NCI-H1092 treated with DMSO at 0.1 percent for 48 hours (cell line): ENCODE data around the gene SMIM24.

Experiments
- DNase-seq: peaks from one replicate; lab custom pipeline; 2025; lab: John Stamatoyannopoulos, UW

SMIM24 gene

DNA sequence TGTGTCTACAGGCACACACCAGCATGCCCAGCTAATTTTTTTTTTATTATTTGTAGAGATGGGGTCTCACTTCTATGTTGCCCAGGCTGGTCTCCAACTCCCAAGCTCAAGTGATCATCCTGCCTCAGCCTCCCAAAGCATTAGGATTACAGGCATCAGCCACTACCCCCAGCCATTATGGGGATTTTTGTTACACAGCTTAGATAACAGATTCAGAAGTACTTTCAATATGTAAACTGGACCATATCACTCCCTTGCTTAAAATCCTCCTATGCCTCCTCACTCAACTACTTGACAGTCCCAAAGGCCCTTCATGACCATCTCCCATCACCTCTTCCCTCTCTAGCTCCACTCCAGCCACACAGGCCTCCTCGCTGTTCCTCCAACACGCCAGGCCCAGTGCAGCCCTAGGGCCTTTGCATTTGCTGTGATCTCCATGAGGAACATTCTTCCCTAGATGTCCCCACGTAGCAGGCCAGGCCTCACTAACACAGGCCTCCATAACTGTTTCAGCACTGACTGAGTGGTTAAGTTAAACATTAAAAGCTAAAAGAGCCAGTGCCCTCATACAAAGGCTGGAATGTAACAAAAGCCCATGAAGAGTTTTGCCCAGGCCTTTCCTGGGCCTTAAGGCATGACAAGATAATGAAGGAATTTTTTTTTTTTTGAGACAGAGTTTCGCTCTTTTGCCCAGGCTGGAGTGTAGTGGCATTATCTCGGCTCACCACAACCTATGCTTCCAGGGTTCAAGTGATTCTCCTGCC is 17.6 kb upstream of the SMIM24 start:
- no peak for DNase-seq

- no peak for DNase-seq
Measured at GRCh38 chr19:3496392-3497273, 16.3 kb upstream of the SMIM24 start.

- DNase-seq, result no peak
Measured at GRCh38 chr19:3494559-3494958, 14.2 kb upstream of the SMIM24 start.

DNA sequence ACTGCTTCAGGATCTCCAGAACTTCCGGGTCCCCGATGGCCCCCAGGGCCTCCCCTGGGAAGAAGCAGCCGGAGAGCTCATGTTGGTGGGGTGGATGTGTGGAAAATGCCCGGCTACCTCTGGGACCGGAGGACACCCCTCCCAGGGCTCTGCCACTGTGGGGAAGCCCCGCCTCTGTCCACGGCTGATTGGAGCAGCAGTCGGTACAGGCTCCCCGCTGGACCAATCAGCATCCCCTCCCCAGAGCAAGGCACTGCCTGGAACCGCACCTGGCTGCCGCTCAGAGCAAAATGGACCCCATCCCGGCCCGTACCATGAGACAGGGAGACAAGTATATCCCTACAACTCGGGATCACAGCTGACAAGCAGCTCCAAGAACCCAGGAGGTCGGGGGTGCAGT is 13.7 kb upstream of the SMIM24 start:
- DNase-seq, result no peak

- no peak for DNase-seq
Measured at GRCh38 chr19:3493651-3494050, 13.3 kb upstream of the SMIM24 start.

- no peak for DNase-seq
Measured at GRCh38 chr19:3492919-3493318, 12.6 kb upstream of the SMIM24 start.

DNA sequence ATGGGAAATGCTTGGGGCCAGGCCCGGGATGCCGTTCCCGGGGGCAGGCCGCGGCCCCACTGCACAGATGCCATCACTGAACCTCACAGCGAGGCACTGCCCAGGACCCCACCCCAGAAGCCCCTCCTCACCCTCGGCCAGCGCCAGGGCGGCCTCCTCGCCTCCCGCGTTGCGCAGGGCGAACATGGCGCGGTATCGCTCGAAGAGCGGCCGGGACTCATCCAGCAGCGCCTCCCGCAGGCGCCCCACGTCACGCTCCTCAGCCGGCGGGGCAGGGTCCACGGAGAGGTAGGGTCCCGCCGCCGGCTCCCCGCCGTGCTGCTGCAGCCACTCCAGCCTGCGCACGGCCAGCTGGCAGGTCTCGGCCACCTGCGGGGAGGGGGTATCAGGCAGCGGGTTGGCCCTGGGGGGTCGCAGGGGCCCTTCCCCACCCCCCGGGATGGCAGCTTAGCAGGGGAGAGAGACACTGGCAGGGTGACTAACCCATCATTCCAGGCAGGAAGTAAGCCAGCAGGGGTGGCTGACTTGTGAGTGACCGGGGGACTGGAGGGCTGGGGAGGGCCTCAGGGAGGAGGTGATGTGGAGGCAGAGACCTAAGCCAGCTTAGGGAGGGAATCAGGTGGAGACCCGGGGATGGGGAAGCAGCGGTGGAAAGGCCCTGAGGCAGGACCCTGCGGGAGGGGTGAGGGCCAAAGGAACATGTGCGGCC is 12.0 kb upstream of the SMIM24 start:
- no peak for DNase-seq

DNA sequence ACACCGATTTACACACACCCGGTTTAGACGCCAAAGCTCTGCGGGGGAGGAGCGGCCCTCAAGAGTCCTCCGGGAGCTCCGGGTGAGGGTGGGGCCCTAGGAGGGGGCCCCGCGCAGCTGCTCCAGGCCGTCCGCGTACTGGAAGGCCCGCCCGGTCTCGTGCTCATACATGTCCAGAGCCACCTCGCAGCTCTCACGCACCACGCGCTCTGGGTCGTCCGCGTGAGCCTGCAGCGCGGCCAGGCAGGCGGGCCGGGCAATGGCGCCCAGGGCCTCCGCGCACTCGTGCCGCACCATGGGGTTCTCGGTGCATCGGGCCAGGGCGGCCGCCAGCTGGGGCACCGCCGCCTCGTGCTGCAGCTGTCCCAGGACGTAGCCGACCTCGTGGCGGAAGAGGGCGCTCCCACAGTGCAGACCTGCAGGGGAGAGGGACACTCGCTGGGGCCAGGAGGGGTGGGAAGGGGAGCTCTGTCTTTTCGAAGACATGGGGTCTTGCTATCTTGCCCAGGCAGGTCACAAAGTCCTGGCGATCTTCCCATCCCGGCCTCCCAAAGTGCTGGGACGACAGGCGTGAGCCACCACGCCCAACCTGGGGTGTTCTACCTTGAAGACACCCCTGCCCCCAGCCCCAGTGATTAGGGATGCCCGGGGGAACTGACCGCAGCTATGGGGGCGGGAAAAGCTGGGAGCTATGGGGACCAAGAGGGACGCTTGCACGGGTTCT is 11.2 kb upstream of the SMIM24 start:
- DNase-seq, result no peak

DNA sequence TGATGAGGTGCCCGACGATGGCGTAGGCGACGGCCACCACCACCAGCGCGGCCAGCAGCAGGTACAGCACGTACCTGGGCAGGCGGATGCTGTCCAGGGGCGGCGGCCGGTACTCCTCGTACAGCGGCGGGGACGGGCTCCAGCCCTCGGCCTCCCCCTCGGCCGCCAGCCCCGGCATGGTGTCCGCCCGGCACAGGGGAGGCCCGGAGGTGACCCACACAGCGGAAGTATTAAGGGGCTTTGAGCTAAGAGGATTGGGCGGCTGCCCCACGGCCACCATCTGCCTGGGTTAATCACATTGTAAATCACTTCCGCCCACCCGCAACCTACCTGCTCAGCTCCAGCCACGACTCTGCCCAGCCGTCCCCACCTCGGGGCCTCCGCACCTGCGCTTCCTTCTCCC is 2.9 kb upstream of the SMIM24 start, which contains the start of gene SMIM44:
TSS of gene SMIM44 (minus strand) at position 216 of the 403 bp plus-strand sequence. CDS start at position 178, 38 bp downstream.
- DNase-seq, result no peak

DNA sequence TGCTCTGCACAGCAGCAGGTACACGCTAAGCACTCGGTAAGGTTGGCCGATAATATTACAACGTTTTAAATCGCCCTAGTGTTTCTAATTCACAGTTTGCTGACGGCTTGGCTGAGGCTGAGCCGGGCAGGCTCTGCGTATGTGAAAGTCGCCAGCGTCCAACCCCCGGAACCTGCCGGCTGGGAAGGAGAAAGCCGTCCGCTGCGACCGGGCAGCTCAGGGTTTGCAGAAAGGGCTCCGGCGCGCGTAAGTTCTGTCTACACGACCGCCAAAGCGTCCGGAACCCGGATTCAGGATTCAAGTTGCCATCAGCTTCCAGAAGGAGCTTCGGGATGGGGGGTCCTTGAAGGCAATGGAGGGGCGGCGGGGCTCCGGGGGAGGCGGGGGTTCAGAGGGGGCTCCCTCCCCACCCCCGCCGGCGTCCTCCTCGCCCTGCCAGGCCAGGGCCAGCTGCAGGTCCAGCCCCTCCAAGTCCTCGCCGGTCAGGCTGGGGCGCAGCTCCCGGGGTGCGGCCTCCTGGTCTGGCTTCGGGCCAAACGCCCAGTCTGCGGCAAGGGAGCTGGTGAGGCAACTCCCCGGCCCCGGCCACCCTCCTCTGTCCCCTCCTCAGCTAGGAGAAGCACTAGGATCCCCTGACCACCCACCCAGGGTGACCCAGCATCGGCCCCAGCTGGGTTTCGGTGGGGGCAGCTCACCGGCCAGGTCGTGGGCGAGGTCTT is 2.3 kb upstream of the SMIM24 start:
- DNase-seq, result no peak

GRCh38 chr19:3481241-3482090 is 1.1 kb upstream of the SMIM24 start:
- no peak for DNase-seq

GRCh38 chr19:3479834-3480215 is 500 bp downstream of the SMIM24 start:
- no peak for DNase-seq

- no peak for DNase-seq
Measured at GRCh38 chr19:3479177-3479833, 1.0 kb downstream of the SMIM24 start.

DNA sequence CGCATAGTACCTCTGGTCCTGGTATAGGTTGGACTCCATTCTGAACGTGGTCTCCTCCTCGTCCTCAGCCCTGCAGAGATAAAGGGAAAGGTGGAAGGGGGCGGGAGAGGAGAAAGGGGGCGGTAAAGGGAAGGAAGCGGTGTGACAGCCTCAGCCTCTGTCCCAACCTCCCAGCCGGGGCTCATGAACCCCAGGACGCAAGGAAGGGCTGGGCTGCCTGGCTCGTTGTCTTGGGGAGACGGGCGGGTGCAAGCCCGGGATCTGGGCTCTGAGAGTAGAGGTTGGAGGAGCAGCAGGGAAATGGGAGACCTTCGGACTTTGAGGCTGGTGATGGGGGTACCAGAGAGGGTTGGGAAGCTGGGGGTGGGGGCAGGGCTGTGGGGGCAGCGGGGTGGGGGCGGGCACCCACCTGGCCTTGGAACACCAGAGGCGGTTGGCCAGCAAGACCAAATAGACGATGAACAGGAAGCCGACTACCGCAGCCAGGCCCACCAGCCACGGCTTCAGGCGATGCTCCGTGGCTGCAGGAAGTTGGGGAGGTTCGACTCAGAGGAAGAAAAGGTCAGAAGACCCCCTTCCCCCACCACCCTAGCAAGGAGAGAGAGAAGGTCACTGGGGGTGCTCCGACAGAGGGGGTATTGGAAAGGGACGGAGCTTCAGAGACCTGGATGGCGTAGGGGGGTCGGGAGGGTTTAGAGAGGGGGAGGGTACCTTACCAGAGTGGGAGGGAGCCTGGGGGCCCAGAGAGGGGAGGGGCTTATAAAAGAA is 1.7 kb downstream of the SMIM24 start:
- no peak for DNase-seq

DNA sequence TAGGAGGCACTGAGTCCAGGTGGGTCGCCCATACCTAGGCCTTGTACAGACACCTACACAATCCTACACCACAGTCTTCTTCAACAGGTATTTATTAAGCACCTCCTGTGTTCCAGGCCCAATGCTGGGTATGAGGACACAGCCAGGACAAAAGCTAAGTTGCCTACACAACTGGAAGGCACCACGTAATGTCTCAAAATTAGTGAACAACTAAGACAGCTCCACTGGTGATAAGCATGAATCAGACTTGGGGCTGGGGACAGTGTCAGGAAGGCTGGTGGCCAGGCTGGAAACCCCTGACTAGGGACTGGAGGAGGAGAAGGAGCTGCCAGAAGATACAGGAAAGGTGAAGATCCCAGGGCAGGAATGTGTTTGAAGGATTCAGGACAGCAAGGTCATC is 2.4 kb downstream of the SMIM24 start:
- no peak for DNase-seq

DNA sequence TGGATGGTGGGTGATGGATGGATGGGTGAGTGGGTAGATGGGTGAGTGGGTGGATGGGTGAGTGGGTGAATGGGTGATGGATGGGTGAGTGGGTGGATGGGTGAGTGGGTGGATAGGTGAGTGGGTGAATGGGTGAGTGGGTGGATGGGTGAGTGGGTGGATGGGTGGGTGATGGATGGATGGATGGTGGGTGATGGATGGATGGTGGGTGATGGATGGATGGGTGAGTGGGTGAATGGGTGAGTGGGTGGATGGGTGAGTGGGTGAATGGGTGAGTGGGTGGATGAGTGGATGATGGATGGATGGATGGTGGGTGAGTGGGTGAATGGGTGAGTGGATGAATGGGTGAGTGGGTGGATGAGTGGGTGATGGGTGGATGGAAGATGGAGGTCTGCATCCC is 2.8 kb downstream of the SMIM24 start:
- no peak for DNase-seq

DNA sequence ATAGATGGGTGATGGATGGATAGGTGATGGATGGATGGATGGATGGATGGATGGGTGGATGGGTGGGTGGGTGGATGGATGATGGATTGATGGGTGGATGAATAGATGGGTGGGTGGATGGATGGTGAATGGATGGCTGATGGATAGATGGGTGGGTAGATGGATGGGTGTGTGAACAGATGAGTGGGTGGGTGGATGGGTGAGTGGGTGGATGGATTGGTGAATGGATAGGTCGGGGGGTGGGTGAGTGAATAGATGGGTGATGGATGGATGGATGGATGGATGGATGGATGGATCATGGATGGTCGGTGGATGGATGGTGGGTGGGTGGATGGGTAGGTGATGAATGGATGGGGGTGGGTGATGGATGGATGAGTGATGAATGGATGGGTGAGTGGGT is 3.5 kb downstream of the SMIM24 start:
- no peak for DNase-seq

- no peak for DNase-seq
Measured at GRCh38 chr19:3475449-3475848, 4.9 kb downstream of the SMIM24 start.

- no peak for DNase-seq
Measured at GRCh38 chr19:3474614-3475013, 5.7 kb downstream of the SMIM24 start.
